AG09319 (cell line): ENCODE measurements around the gene PSTPIP2.

ENCODE experiments used
- DNase-seq: peaks from one replicate; pipeline ENCODE4 v3.0.0-alpha.2; 2010; ENCODE audit warnings: low read depth; ENCODE audit errors: extremely low read depth
- TF ChIP-seq, protein P1 (sequence below): IDR thresholded peaks from 2 replicates; pipeline ENCODE4 v1.5.1; 2011; ENCODE audit warnings: low read depth, mild to moderate bottlenecking, inconsistent platforms, low read length, moderate library complexity

Gene PSTPIP2

DNA sequence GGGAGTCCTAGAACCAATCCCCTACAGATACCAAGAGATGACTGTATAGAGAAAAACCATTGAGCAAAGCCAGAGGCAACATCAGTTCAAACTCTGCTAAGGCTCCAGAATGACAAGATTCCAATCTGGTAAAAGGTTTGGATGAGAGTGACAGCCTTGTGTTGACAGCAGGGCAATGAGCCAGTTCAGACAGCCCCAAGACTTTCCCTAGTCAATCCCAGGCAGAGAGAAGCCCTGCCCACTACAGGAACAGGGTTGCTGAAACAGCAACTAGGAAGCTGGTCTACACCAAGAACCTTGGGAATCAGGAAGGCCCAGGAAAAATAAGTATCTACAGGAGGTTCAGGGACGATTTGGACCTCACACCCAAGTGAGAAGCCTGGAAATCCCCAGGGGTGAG is 3.3 kb downstream of the PSTPIP2 start:
- no peak for DNase-seq
- TF ChIP-seq, protein P1, sequence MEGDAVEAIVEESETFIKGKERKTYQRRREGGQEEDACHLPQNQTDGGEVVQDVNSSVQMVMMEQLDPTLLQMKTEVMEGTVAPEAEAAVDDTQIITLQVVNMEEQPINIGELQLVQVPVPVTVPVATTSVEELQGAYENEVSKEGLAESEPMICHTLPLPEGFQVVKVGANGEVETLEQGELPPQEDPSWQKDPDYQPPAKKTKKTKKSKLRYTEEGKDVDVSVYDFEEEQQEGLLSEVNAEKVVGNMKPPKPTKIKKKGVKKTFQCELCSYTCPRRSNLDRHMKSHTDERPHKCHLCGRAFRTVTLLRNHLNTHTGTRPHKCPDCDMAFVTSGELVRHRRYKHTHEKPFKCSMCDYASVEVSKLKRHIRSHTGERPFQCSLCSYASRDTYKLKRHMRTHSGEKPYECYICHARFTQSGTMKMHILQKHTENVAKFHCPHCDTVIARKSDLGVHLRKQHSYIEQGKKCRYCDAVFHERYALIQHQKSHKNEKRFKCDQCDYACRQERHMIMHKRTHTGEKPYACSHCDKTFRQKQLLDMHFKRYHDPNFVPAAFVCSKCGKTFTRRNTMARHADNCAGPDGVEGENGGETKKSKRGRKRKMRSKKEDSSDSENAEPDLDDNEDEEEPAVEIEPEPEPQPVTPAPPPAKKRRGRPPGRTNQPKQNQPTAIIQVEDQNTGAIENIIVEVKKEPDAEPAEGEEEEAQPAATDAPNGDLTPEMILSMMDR: no peak

DNA sequence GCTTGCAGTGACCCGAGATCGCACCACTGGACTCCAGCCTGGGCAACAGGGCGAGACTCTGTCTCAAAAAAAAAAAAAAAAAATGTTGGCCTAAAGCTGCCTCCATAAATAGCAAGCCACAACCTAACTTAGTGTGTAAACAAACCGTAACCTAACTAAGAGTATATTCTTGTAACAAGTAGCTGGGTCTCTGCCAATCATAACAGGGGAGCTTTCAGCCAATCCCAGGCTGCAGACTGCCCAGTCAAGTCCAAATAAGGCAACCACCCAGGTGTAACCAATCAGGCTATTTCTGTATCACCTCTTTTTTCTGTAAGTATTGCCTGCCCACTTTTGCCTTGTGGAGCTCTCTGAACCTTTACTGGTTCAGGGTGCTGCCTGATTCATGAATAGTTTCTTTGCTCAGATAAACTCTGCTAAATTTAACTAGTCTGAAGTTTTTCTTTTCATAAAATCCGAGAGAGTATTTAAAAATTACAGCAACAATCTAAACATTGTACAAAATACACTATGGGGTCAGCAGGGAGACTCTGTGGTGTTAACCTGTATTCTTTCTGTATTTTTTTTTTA is 4.5 kb downstream of the PSTPIP2 start:
- TF ChIP-seq, protein P1: no peak
- DNase-seq: no peak

DNA sequence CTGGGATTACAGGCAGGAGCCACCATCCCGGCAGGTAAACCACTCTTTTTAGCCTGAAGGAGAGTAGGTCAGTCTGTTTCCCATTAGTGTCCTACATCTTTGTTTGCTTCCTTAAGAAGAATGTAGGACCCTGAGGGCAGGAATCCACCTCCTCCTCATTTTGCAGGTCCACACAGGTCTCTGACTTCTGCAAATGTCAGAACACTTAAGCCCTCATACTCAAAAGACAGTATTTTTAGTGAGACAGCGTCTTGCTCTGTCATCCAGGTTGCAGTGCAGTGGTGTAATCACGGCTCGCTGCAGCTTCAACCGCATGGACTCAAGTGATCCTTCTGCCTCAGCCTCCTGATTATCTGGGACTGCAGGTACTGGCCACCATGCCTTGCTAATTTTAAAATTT is 9.3 kb downstream of the PSTPIP2 start:
- TF ChIP-seq, protein P1: no peak

DNA sequence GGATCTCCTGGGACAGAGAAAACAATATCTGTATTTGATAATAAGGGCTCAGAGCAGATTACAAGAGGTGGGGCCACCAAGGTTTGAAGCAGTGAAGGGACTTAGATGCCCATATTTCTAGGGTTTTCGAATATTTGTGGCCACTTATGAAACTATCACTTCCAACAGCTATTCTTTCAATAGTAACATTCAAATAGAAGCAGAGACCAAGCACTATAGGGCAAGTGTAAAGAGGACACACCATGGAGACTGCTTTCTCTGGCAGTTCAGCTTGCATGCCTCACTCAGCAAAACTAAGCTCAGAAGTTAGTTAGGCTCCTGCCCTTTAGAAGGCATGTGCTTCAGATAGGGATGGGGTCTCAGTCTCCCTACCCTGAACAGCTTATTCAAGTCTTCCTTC is 10.3 kb downstream of the PSTPIP2 start:
- TF ChIP-seq, protein P1: no peak
- no peak for DNase-seq

More for the DNA sequence above, 9.3 kb downstream of the PSTPIP2 start:
- DNase-seq: no peak

DNA sequence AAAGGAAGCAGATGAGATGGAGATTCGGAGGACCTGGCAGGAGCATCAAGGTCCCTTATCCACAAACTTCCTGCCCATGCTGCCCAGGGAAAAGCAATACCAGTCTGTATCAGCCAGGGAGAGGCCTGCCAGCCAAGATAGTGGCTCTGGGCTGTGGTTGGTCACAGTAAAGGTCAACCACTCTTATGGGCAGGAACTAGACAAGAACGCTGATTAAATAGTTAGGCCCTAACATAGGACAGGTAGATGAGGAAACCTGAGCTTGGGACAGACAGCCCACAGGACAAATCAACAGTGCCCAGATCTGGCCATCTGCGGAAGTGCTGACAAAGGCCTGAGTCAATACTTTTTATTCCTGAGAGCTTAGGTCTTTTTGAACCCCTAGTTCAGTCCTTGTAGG is 10.7 kb downstream of the PSTPIP2 start:
- DNase-seq: no peak
- TF ChIP-seq, protein P1: no peak

DNA sequence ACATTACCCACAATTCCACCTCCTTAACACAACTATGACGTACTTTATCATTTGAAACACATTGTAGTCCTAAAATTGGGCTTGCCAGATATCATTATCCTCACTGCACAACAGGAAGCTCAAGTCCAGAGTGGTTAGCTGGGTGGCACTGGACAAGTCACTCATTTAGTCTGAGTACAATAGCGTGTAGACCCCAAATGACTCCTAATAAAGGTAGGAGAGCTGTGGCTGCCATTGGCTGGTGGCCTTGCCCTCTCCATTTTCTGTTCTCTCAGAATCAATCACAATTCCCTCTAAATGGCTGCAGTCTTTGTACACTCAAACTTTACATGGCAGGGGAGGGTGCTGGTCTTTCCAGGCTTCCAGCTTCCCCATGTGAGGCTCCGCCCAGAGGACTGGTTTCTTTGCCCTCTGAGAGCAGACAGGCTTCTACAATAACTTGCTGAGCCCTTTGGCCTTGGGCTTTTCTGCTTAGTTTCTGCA is 11.7 kb downstream of the PSTPIP2 start:
- TF ChIP-seq, protein P1: no peak
- DNase-seq: no peak

DNA sequence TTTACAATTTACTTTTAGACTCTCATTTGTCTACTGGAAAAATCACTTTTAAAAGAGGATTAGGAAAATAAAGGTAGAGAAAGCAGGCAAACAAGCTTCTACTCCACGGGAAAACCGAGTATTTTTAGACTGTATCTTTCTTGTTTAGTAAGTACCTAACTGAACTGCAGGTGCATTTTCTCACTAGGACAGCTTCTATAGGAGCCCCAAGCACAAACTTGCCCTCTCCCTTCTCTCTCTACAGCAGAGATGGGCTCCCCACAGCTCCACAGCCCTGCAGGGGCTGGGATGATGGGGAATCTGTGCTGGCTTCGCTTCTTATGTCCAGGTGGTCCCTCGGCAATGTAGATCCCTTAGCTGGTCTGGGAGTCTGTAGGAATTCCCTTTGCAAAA is 16.2 kb downstream of the PSTPIP2 start:
- TF ChIP-seq, protein P1: no peak
- no peak for DNase-seq
